ENCODE measurements around the gene FIBCD1. TPM values are rescaled to one million over a fixed set of nuclear protein-coding genes. Genes with fewer than 3 reads are reported as not detected.

FIBCD1 gene, protein sequence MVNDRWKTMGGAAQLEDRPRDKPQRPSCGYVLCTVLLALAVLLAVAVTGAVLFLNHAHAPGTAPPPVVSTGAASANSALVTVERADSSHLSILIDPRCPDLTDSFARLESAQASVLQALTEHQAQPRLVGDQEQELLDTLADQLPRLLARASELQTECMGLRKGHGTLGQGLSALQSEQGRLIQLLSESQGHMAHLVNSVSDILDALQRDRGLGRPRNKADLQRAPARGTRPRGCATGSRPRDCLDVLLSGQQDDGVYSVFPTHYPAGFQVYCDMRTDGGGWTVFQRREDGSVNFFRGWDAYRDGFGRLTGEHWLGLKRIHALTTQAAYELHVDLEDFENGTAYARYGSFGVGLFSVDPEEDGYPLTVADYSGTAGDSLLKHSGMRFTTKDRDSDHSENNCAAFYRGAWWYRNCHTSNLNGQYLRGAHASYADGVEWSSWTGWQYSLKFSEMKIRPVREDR
- total RNA-seq, result 0.59 TPM
- long read RNA-seq, partial matches to known transcripts, result 1 of 1 reads
- long read RNA-seq, other reads (novel, unspliced or antisense), result 0 of 1 reads

DNA sequence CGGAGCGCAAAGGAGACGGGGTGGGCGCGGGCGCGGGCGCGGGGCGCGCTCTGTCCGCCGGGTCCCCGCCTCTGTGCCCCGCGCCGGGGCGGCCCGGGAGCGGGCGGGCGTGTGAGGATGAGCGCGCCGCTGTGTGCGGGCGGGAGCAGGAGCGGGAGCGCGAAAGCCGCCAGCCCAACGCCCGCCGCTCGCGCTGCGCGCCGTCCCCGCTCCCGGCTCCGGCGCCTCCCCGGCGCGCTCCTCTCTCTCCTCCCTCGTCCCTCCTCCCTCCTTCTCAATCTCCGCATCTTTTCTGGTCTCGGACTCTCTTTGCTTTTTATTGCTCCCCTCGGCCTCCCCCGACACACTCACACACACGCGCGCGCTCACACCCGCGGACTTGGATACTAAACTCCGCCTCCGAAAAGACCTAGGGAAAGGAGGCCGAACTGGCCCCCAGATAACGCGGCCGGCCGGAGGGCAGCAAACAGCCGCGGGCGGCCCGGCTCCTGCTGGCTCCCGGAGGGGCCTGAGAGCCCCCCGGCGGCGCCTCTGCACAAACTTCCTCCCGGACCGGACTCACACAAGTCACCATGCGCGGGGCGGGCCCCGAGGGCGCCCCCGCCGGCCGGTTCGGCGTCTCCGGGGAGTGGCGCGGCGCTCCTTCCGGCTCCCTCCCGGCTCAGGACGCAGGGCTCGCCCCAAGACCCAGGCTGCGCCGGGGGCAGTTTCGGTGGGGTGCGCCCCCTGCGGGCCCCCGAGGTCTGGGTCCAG, at the start of gene FIBCD1:
TSS of gene FIBCD1 (minus strand) at position 596 of the 753 bp plus-strand sequence. CDS start 640 bp downstream, outside the sequence.
- no peak for DNase-seq
- no peak for ATAC-seq (ENCODE audit: poor library complexity)
- intact Hi-C loops (cut with DNase I), result no loop called here

DNA sequence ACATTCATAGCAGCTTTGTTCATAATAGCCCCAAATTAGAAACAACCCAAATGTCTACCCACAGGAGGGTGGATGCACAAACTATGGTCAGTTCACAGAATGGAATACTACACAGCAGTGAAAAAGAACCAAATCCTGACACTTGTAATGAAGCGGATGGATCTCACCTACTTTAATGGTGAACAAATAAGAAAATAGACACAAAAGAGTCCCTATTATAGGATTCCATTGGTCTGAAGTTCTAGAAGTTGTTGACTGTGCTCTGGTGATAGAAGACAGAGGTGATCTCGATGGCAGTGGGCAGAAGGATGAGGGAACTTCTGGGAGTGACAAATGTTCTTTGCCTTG, 49.3 kb upstream of the FIBCD1 start:
- intact Hi-C loops (cut with DNase I), result no loop called here
- ATAC-seq (ENCODE audit: poor library complexity) (no peak), DNase-seq (no peak)

DNA sequence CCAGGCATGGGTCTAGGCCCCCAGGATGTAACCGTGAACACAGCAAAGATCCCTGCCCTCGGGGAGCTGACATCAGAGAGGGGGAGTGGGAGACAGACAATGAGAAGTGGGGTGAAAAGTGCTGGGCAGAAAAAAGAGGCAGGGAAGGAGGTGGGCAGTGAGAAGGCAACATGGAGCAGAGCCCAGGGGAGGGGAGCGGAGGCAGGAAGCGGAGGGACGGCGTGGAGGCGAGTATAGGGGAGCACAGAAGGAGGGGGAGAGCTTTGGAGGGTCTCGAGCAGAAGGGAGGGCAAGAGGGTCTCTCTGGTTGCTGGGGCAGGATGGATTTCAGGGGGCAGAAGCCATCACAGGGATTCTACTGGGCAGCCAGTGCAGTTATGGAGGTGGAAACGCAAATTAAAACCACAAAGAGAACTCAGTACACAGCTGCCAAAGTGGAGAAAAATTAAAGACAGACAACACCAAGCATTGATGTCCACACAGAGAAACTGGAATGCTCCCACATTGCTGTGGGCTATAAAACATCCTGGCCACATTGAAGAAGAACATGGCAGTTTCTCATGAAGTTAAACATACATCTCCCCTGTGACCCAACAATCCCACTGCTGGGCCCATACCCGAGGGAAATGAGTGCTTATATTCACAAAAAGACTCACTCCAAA, 48.8 kb upstream of the FIBCD1 start:
- intact Hi-C loops (cut with DNase I), result no loop called here
- no peak for DNase-seq
- ATAC-seq (ENCODE audit: poor library complexity), result no peak

DNA sequence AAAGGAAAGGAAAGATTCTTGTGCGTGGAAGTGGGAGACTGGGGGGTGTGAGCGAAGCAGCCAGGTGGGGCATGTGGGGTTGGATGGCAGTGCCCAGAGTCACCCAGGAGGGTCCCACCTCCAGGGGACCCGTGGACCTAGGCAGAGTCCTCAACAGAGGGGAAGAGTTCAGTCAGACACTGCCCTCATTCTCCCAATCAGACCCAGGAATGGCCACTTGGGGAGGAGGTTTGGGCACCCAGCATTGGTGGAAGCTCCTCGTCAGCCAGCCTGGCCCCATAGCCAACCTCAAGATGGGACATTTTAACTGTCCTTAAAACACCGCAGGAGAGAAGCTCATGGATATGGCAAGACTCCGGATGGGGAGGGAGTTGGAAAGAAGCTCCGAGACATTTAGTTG, 48.0 kb upstream of the FIBCD1 start:
- intact Hi-C loops (cut with DNase I), result no loop called here
- ATAC-seq (ENCODE audit: poor library complexity) (no peak), DNase-seq (no peak)

DNA sequence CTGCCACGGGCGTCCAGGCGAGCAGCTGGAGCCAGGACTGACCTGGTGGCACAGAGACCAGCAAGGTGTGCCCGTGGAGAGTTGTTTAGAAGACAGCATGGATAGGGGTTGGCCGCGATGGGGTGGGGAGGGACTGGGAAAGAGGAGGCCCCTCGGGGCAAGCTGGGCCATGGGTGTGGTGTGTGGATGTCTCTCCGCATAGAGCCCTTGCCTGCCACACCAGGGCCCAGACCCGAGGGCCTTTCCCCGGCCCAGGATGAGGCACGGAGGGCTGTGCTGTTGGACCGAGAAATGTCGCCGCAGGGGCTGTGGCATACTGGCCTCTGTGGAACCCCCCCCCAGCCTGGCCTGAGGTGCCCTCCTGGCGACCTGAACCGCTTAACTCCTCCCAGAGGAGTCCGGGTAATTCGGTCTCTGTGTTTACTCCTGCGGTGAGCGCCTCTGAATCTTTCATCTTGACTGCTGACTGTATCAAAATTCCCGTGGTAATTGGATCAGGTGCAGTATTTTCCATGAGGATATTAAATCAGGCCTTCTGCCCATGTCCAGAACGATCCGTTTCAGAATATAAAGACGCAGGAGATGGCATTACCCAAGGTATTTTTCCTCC, 47.4 kb upstream of the FIBCD1 start:
- intact Hi-C loops (cut with DNase I), result no loop called here
- ATAC-seq (ENCODE audit: poor library complexity) (no peak), DNase-seq (no peak)

DNA sequence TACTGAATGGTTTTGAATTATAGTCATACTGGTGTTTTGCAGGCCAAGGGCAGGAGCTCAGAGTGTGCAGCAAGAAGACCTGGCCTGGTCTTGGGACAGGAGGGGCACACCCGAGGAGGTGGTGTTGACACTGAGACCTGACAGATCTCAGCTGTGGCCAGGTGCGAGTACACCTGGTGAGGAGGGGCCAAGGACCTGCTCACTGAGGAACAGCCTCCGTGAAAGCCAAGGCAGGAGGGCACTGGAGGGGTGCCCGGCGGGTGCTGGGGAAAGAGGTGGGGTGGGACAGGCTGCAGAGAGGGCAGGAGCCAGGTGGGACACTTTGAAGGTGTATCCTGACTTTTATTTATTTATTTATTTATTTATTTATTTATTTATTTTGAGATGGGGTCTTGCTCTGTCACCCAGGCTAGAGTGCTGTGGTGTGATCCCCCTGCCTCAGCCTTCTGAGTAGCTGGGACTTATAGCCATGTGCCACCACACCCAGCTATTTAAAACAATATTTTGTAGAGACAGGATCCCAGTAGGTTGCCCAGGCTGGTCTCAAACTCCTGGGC, 46.6 kb upstream of the FIBCD1 start:
- intact Hi-C loops (cut with DNase I), result no loop called here
- DNase-seq (no peak), ATAC-seq (ENCODE audit: poor library complexity) (no peak)

DNA sequence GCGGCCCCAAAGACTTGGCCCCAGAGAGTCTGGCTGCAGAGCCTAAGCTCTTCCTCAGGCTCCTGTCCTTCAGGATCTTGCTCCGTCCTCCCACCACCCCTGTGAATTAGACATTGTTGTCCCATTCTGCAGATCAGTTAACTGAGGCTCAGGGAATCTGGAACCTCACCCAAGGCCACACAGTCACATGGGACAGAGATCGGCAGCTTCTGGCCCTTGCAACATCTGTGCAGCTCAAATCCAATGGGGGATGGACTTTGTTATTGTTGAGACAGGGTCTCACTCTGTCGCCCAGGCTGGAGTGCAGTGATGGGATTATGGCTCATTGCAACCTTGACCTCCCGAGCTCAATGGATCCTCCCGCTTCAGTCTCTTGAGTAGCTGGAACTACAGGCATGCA, 46.0 kb upstream of the FIBCD1 start:
- ATAC-seq (ENCODE audit: poor library complexity) (no peak), DNase-seq (no peak)
- intact Hi-C loops (cut with DNase I), result no loop called here

DNA sequence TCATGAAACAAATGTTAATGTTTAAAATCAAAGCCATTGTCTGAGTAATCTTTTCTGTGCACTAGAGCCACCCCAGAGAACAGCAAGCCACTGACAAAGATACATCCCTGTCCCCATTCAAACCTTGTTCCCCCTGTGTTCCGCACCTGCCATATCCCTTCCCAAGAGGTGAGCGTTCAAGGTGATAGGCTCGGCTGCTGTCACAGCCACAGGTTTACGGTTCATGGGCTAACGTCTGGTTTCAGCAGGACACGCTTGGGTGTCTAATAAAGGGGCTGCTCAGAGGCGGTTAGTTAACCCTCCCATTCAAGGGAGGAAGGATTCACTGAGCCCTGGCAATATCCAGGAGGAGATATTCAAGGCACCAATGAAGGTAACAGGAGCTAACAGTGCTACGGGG, 45.5 kb upstream of the FIBCD1 start:
- ATAC-seq (ENCODE audit: poor library complexity) (no peak), DNase-seq (no peak)
- intact Hi-C loops (cut with DNase I), result no loop called here

DNA sequence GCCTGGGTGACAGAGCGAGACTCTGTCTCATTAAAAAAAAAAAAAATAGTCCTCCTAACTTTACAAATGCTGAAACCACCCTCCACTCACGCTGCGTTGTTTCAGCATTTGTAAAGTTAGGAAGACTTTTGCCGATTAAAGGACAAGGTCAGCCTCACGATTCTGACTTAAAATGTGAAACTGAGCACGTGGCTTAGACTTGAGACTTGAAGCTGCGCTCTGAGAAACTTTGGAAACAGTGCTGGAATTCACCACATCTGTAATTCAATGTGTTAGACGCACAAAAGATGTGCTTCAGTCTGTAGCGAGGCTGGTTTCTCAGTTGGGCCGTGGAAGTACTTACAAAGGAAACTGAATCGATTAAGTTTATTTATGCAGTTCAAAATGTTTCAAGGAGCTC, 44.9 kb upstream of the FIBCD1 start:
- no peak for DNase-seq
- no peak for ATAC-seq (ENCODE audit: poor library complexity)
- intact Hi-C loops (cut with DNase I), result no loop called here

DNA sequence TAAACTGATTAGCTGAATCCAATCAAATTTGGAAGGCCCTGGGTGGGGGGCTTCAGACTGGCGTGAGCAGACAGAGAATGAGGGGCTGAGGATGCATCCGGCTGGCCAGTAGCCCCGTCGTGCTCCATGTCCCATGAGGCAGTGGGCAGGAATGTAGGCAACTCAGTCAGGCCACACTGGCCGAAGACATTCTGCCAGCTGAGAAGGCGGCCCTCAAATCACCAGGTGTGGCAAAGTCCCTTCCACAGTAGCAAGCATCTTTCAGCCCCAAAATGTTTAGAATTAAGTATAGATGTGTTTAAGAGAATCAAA, 44.3 kb upstream of the FIBCD1 start:
- intact Hi-C loops (cut with DNase I), result no loop called here
- DNase-seq (no peak), ATAC-seq (ENCODE audit: poor library complexity) (no peak)

DNA sequence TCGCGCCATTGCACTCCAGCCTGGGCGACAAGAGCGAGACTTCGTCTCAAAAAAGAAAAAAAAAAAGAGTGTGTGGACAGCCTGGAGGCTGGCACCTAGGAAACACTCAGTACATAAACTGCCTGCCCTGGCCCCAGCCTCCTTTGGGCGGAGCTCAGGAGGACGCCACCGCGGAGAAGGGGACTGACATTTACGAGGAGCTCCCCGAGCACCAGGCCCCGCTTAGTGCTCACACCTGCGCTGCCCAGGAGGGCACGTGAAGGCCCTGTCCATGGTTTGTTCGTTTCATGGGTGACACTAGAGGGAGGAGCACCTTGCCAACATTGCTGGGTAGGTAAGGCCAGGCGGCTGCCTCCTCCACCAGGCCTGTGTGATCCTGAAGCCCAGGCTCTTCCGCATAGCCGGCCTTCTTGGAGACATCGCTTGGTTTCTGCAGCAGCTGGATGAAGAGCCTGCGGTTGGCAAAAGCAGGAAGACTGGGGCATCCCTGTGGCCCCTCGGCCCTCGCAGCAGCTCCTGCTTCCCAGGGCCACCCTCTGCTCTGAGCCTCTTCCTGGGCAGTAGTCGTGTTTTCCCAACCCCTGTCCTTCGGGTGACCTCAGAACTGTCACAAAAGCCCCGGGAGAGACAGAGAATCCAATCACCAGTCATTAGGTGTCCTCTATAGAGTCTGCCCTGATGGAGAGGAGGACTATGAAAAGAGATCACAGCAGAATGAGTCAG, 43.8 kb upstream of the FIBCD1 start:
- ATAC-seq (ENCODE audit: poor library complexity), result no peak
- no peak for DNase-seq
- intact Hi-C loops (cut with DNase I), result no loop called here

DNA sequence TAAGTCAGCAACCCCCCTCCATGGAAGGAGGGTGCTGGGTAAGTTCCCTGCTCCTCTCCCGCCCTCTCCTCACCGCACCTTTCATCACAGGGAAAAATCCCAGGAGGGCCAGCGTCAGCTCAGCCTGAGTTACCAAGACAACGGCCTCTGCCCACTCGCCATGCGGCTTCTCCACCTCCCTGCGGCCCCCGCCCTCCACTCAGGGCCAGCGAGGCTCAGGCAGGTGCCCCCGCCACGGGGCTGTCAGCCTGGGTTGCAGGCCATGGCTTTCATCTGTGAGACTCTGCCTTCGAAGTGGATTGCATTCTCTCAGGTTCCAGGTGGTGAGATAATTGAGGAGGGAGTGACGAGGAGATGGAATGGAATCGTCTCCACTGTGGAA, 42.7 kb upstream of the FIBCD1 start:
- no peak for DNase-seq
- intact Hi-C loops (cut with DNase I), result no loop called here
- ATAC-seq (ENCODE audit: poor library complexity), result no peak

DNA sequence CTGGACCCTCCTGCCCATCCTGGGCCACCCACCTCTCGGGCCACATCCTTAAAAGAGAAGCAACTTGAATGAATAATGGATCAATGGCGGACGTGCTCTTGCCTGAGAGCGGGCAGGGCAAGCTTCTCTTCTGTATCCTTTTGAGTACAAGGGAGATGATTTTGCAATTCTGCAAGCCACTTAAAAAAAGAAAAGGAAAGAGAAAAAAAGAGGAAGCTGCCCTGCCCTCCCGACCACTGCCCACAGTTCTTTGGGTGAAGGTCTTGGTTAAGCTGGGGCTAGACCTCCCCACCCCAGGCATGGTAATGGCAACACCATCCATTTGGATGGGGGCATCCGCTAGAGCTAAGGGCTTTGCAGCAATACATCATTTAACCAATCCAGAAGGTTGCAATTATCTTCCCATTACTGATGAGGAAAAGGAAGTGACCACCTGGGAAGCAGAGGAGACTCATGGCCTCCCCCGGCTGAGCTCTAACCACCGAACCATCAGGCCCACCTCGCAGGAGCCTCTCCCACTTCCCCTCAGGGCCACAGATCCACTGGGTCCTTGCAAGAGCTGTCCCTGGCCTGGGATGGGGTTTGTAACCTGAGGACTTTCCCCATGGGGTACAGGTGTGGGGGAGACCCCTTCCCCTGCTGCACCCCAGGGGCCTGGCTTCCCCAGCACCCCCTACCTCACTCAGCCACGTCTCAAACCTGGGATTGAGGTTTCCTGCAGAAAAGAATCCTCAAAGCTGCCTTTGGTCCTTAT, 42.1 kb upstream of the FIBCD1 start:
- intact Hi-C loops (cut with DNase I), result no loop called here
- no peak for DNase-seq

DNA sequence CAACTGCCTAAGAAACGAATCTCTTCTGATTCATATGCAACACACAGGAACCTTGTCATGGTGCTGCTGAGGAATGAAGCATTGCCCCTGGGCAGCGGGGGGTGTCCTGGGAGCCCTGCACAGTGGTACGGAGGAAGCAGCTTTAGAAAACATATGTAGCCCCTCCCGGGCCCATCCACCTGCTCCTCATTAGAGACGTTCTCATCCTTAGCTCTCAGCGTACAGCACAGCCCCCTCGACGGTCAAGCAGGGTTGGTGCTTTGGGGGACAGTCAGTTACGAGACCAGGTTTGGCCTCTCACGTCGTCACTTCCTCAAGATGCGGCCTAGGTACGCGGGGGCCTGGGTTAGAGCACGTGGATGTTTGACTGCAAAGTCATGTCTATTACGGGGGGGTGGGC, 41.5 kb upstream of the FIBCD1 start:
- intact Hi-C loops (cut with DNase I), result no loop called here
- DNase-seq, result no peak
- ATAC-seq (ENCODE audit: poor library complexity), result no peak

More for the DNA sequence above, 42.1 kb upstream of the FIBCD1 start:
- ATAC-seq (ENCODE audit: poor library complexity), result no peak

DNA sequence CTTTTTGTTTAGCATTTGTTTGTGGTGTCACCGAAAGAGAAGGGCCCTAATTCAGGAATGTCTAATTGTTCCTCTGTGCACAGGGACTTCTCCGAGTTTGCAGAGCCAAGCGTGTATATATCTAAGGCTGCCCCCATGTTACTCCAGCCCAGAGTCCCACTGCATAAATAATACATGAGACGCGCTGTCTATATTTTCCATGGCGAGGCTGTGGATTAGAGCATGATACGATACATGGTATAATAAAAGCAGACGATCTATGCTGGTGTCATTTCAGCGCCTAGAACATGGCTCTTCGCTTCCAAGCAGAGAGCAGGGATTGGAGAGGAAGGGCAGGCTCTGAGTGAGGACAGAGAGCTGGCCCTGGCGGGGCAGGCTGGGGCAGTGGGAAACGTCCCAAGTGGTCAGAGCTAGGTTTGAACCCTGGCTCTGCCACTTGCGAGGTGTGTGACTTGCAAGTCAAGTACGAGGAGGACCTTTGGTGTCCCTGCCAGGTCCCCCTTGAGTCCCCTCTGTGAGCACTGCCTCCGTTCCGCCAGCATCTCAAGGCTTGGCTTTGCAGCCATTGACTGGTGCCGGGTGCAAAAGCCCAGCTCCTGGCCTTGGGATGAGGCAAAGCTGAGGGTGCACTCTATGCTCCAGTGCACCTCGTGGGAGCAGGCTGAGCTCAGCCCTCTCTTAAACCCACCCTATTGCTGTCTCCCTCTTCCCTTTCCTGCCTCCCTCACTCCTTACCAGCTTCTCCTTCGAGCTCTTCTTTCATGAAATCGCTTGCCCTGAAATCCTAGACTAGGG, 40.7 kb upstream of the FIBCD1 start:
- intact Hi-C loops (cut with DNase I), result no loop called here
- ATAC-seq (ENCODE audit: poor library complexity), result no peak
- DNase-seq, result no peak

DNA sequence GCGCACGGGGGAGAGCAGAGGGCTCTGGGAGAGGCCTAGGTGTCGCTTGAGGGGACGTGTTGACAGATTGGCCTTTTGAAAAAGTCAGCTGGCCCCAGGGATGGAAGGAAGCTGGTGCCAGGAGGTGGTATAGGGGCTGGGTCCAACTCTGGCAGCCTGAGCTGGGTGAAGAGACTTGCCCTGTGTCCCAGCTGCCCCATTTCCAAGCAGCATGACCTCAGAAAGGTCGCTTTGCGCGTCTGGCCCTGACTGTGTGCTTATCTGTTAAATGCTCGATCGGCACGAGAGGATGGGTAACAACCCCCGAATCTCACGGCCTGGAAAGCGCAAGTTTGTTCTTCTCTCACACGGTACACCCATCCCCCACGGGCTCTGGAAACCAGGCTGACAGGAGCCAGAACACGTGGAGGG, 38.8 kb upstream of the FIBCD1 start:
- DNase-seq (peak; percentile 64), ATAC-seq (ENCODE audit: poor library complexity) (peak; percentile 92)
- intact Hi-C loops (cut with DNase I), result no loop called here
